ENCODE results near the gene OSCAR.

OSCAR gene

GRCh38 chr19:54100561-54100960 lies at the start of gene OSCAR:
Gene OSCAR (minus strand): TSS chr19:54100803. CDS start chr19:54100792, 11 bp downstream.
- DNase-seq: peak; percentile 51

GRCh38 chr19:54149021-54149812 lies 48.6 kb upstream of the OSCAR start:
- no peak for DNase-seq

- DNase-seq: no peak
Observed at GRCh38 chr19:54148158-54148557, 47.6 kb upstream of the OSCAR start.

GRCh38 chr19:54147676-54148075 lies 47.1 kb upstream of the OSCAR start:
- no peak for DNase-seq

GRCh38 chr19:54145541-54146158 lies 45.0 kb upstream of the OSCAR start:
- no peak for DNase-seq

- DNase-seq: no peak
Observed at GRCh38 chr19:54142166-54142780, 41.7 kb upstream of the OSCAR start.

- DNase-seq: no peak
Observed at GRCh38 chr19:54141356-54141755, 40.8 kb upstream of the OSCAR start.

- DNase-seq: peak; percentile 72
Observed at GRCh38 chr19:54138489-54139256, 38.1 kb upstream of the OSCAR start.

GRCh38 chr19:54137699-54138488 lies 37.3 kb upstream of the OSCAR start, which contains the start of gene CNOT3:
Gene CNOT3 (plus strand): TSS chr19:54137762. CDS start chr19:54142979, 5,217 bp downstream.
- DNase-seq: peak; percentile 71

GRCh38 chr19:54136864-54137698 lies 36.5 kb upstream of the OSCAR start:
- DNase-seq: peak; percentile 97

- no peak for DNase-seq
Observed at GRCh38 chr19:54136086-54136863, 35.7 kb upstream of the OSCAR start.

GRCh38 chr19:54133957-54134590 lies 33.5 kb upstream of the OSCAR start:
- DNase-seq: no peak

- DNase-seq: no peak
Observed at GRCh38 chr19:54133312-54133956, 32.8 kb upstream of the OSCAR start.

GRCh38 chr19:54129617-54129996 lies 29.0 kb upstream of the OSCAR start:
- DNase-seq: no peak

- no peak for DNase-seq
Observed at GRCh38 chr19:54128796-54129616, 28.4 kb upstream of the OSCAR start.

- DNase-seq: no peak
Observed at GRCh38 chr19:54128441-54128725, 27.8 kb upstream of the OSCAR start.

GRCh38 chr19:54127688-54128440 lies 27.3 kb upstream of the OSCAR start:
- no peak for DNase-seq

GRCh38 chr19:54125713-54126112 lies 25.1 kb upstream of the OSCAR start:
- DNase-seq: no peak

Measured in activated CD8-positive, alpha-beta memory T cell treated with anti-CD3 and anti-CD28 coated beads, Interleukin-2, amount 50 U/mL, for 48 hours (primary cell).